Measurements from ENCODE around the gene DPYSL3. TPM values are rescaled to one million over a fixed set of nuclear protein-coding genes. Genes with fewer than 3 reads are reported as not detected.

The DPYSL3 gene
- total RNA-seq, 4 donors from 2014 or later: 27.6 to 107 (median 31.4) TPM

GRCh38 chr5:147375151-147375550, 134.7 kb downstream of the DPYSL3 start:
- Histone ChIP-seq H3K27ac (no peak overlapping the region), H3K27me3 (no peaks in the 10 kb centered on the region), H3K9me3 (no peaks in the 10 kb centered on the region), H3K4me1 (no peaks in the 10 kb centered on the region), H3K36me3 (no peaks in the 10 kb centered on the region), H3K4me3 (no peak overlapping the region)
- intact Hi-C loops (cut with DNase I; ENCODE audit: low total_unique reads) (no loop called here), in situ Hi-C loops (cut with MboI; ENCODE audit: low pct_ligation_motif_present in 1 of 4, low pct_unique_long_range_greater_than_20kb in 1 of 4, low sequenced_read_pairs in 3 of 4) (loop anchor here in 3 of 4 donors (10.0 to 25.0 kb wide), 2 partner anchors 150 to 187 kb away; no protein-coding TSS in a partner anchor)
- 60 to 79% methylated on average over 1 to 5 of the region's 5 CpGs for WGBS, 2 donors (ENCODE audit: low coverage in 1 of 2)
- no peak for DNase-seq
- no peak for TF ChIP-seq POLR2AphosphoS5 (IDR thresholded peaks at IDR 0.05)
- no peak for TF ChIP-seq EP300 (IDR thresholded peaks at IDR 0.05; ENCODE audit: low read depth)
- no peak for TF ChIP-seq CTCF (IDR thresholded peaks at IDR 0.05)
- no peak for TF ChIP-seq POLR2A (IDR thresholded peaks at IDR 0.05)

DNA sequence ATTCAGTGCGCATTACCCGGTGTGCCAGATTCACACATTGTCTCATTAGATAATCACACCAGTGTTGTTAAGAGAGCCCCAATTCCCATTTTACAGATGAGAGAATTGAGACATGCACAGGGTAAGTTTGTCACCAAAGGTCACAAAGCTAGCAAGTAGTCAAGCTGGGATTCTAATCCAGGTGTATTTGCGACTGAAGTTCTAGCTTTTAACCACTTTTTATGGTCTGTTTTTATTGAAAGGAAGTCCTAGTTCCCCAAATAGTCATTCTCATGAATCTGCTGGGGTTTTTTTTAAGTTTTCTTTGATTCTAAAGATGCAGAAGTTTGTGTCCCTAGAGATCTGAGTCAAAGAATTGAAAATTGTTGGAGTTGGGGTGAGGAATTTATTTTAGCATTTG, 136.5 kb downstream of the DPYSL3 start:
- no peak overlapping the region for H3K27ac ChIP-seq
- no peaks in the 10 kb centered on the region for H3K27me3 ChIP-seq
- H3K9me3 ChIP-seq: no peaks in the 10 kb centered on the region
- TF ChIP-seq CTCF (IDR thresholded peaks at IDR 0.05): no peak
- no peak for TF ChIP-seq POLR2A (IDR thresholded peaks at IDR 0.05)
- TF ChIP-seq EP300 (IDR thresholded peaks at IDR 0.05; ENCODE audit: low read depth): no peak
- no peak for TF ChIP-seq POLR2AphosphoS5 (IDR thresholded peaks at IDR 0.05)
- no peaks in the 10 kb centered on the region for H3K36me3 ChIP-seq
- in situ Hi-C loops (cut with MboI; ENCODE audit: low pct_ligation_motif_present in 1 of 4, low pct_unique_long_range_greater_than_20kb in 1 of 4, low sequenced_read_pairs in 3 of 4): loop anchor here (10.0 to 25.0 kb wide), 3 partner anchors 136 to 836 kb away; partner anchors contain the start of gene STK32A (in 2 of the 4)
- intact Hi-C loops (cut with DNase I; ENCODE audit: low total_unique reads): no loop called here
- no peak for DNase-seq
- no peaks in the 10 kb centered on the region for H3K4me1 ChIP-seq
- H3K4me3 ChIP-seq: no peak overlapping the region
- 83% methylated on average over 3 of the region's 3 CpGs for WGBS, 2 donors (ENCODE audit: low coverage in 1 of 2)

GRCh38 chr5:147372191-147372590, 137.7 kb downstream of the DPYSL3 start:
- H3K27ac ChIP-seq: no peak overlapping the region
- 60 to 96% methylated on average over 1 of the region's 1 CpG for WGBS, 2 donors (ENCODE audit: low coverage in 1 of 2)
- DNase-seq: no peak
- in situ Hi-C loops (cut with MboI; ENCODE audit: low pct_ligation_motif_present in 1 of 4, low pct_unique_long_range_greater_than_20kb in 1 of 4, low sequenced_read_pairs in 3 of 4) (loop anchor here (10.0 to 25.0 kb wide), 3 partner anchors 135 to 835 kb away; partner anchors contain the start of gene STK32A (in 2 of the 4)), intact Hi-C loops (cut with DNase I; ENCODE audit: low total_unique reads) (no loop called here)
- no peaks in the 10 kb centered on the region for H3K4me1 ChIP-seq
- H3K4me3 ChIP-seq: no peak overlapping the region
- TF ChIP-seq POLR2A (IDR thresholded peaks at IDR 0.05) (no peak), CTCF (IDR thresholded peaks at IDR 0.05) (no peak), EP300 (IDR thresholded peaks at IDR 0.05; ENCODE audit: low read depth) (no peak), POLR2AphosphoS5 (IDR thresholded peaks at IDR 0.05) (no peak)
- H3K9me3 ChIP-seq: no peaks in the 10 kb centered on the region
- H3K27me3 ChIP-seq: no peaks in the 10 kb centered on the region
- no peaks in the 10 kb centered on the region for H3K36me3 ChIP-seq

- H3K27ac ChIP-seq: no peak overlapping the region
- no peak for DNase-seq
- no peak for TF ChIP-seq CTCF (IDR thresholded peaks at IDR 0.05)
- no peak for TF ChIP-seq POLR2AphosphoS5 (IDR thresholded peaks at IDR 0.05)
- TF ChIP-seq POLR2A (IDR thresholded peaks at IDR 0.05): no peak
- TF ChIP-seq EP300 (IDR thresholded peaks at IDR 0.05; ENCODE audit: low read depth): no peak
- H3K9me3 ChIP-seq: no peaks in the 10 kb centered on the region
- H3K4me3 ChIP-seq: no peak overlapping the region
- no peaks in the 10 kb centered on the region for H3K27me3 ChIP-seq
- no peaks in the 10 kb centered on the region for H3K4me1 ChIP-seq
- intact Hi-C loops (cut with DNase I; ENCODE audit: low total_unique reads): no loop called here
- in situ Hi-C loops (cut with MboI; ENCODE audit: low pct_ligation_motif_present in 1 of 4, low pct_unique_long_range_greater_than_20kb in 1 of 4, low sequenced_read_pairs in 3 of 4): loop anchor here (10.0 to 25.0 kb wide), 3 partner anchors 134 to 834 kb away; partner anchors contain the start of gene STK32A (in 2 of the 4)
- H3K36me3 ChIP-seq: no peaks in the 10 kb centered on the region
Measured at GRCh38 chr5:147371290-147371689, 138.6 kb downstream of the DPYSL3 start.

Measured in transverse colon (tissue), 4 donors.